Measurements from ENCODE around the gene TBC1D5.

GRCh38 chr3:17420668-17421067 is 321.8 kb downstream of the TBC1D5 start:
- TF ChIP-seq CTCF (IDR thresholded peaks at IDR 0.05) (no peak), POLR2A (IDR thresholded peaks at IDR 0.05) (no peak), POLR2AphosphoS5 (IDR thresholded peaks at IDR 0.05) (no peak), EP300 (IDR thresholded peaks at IDR 0.05; ENCODE audit: low read depth) (no peak)
